ENCODE data around the gene TDP1. TPM values are rescaled to one million over a fixed set of nuclear protein-coding genes. Genes with fewer than 3 reads are reported as not detected.

TDP1 gene
- total RNA-seq, 1 donor from 2014 or later, result 6.5 TPM

- Histone ChIP-seq H3K27me3 (peaks cover 93% of the 10 kb centered on the region), H3K4me3 (peak overlapping the region; percentile 45), H3K4me1 (peaks cover 27% of the 10 kb centered on the region), H3K9me3 (no peaks in the 10 kb centered on the region), H3K36me3 (no peaks in the 10 kb centered on the region), H3K27ac (no peak overlapping the region)
- intact Hi-C loops (cut with DNase I), result no loop called here
- DNase-seq (peak; percentile 70), ATAC-seq (peak; percentile 80)
- peak; percentile 41 for TF ChIP-seq CTCF (IDR thresholded peaks at IDR 0.05)
Measured at GRCh38 chr14:90060312-90060964, 104.7 kb downstream of the TDP1 start.

- Histone ChIP-seq H3K27me3 (peaks cover 86% of the 10 kb centered on the region), H3K4me1 (peaks cover 27% of the 10 kb centered on the region), H3K4me3 (peak overlapping the region; percentile 45), H3K36me3 (no peaks in the 10 kb centered on the region), H3K9me3 (no peaks in the 10 kb centered on the region), H3K27ac (no peak overlapping the region)
- ATAC-seq (peak; percentile 31), DNase-seq (no peak)
- no peak for TF ChIP-seq CTCF (IDR thresholded peaks at IDR 0.05)
- intact Hi-C loops (cut with DNase I), result no loop called here
Measured at GRCh38 chr14:90060965-90061684, 105.4 kb downstream of the TDP1 start.

GRCh38 chr14:90061685-90062126, 106.0 kb downstream of the TDP1 start, which contains the start of gene KCNK13:
Gene KCNK13, plus strand, starts transcription at chr14:90061994. Its CDS starts 212 bp downstream, at chr14:90062206.
- H3K27ac ChIP-seq, result no peak within 1 kb of the TSS
- H3K4me1 ChIP-seq, result peaks cover 27% of the 10 kb centered on the region
- no peak for DNase-seq
- peak; percentile 57 for ATAC-seq
- no peaks in the 10 kb centered on the region for H3K36me3 ChIP-seq
- intact Hi-C loops (cut with DNase I), result no loop called here
- peak within 1 kb of the TSS; percentile 45 for H3K4me3 ChIP-seq
- peaks cover 80% of the 10 kb centered on the region for H3K27me3 ChIP-seq
- no peak for TF ChIP-seq CTCF (IDR thresholded peaks at IDR 0.05)
- no peaks in the 10 kb centered on the region for H3K9me3 ChIP-seq

- Histone ChIP-seq H3K27me3 (peaks cover 75% of the 10 kb centered on the region), H3K4me3 (peak overlapping the region; percentile 45), H3K9me3 (no peaks in the 10 kb centered on the region), H3K36me3 (no peaks in the 10 kb centered on the region), H3K4me1 (peaks cover 27% of the 10 kb centered on the region), H3K27ac (no peak overlapping the region)
- no peak for TF ChIP-seq CTCF (IDR thresholded peaks at IDR 0.05)
- no peak for DNase-seq
- peak; percentile 29 for ATAC-seq
- intact Hi-C loops (cut with DNase I), result no loop called here
Measured at GRCh38 chr14:90062127-90062794, 106.5 kb downstream of the TDP1 start.

- H3K9me3 ChIP-seq, result no peaks in the 10 kb centered on the region
- H3K27ac ChIP-seq, result no peak overlapping the region
- H3K4me1 ChIP-seq, result peaks cover 27% of the 10 kb centered on the region
- intact Hi-C loops (cut with DNase I), result no loop called here
- DNase-seq (no peak), ATAC-seq (no peak)
- H3K4me3 ChIP-seq, result peak overlapping the region; percentile 45
- peaks cover 68% of the 10 kb centered on the region for H3K27me3 ChIP-seq
- TF ChIP-seq CTCF (IDR thresholded peaks at IDR 0.05), result no peak
- no peaks in the 10 kb centered on the region for H3K36me3 ChIP-seq
Measured at GRCh38 chr14:90062822-90063539, 107.3 kb downstream of the TDP1 start.
